Measurements from ENCODE around the gene EPDR1.

- TF ChIP-seq CTCF (IDR thresholded peaks at IDR 0.05) (no peak), POLR2A (IDR thresholded peaks at IDR 0.05) (no peak)
These were observed 62.0 kb downstream of the EPDR1 start for GRCh38 chr7:37982423-37982822.
